ENCODE measurements around the gene ARHGEF39.

- TF ChIP-seq POLR2AphosphoS5 (IDR thresholded peaks at IDR 0.05; ENCODE audit: low read depth, low read length) (no peak), POLR2A (IDR thresholded peaks at IDR 0.05; ENCODE audit: low read depth, low read length) (no peak), TAF1 (IDR thresholded peaks at IDR 0.05; ENCODE audit: borderline replicate concordance, low read depth, low read length) (no peak)
Measured at GRCh38 chr9:35705836-35706430, 40.9 kb upstream of the ARHGEF39 start.
